Measurements from ENCODE around the gene PPP1R16B. TPM values are rescaled to one million over a fixed set of nuclear protein-coding genes. Genes with fewer than 3 reads are reported as not detected.

The PPP1R16B gene
- total RNA-seq, 1 donor: 0.09 TPM

DNA sequence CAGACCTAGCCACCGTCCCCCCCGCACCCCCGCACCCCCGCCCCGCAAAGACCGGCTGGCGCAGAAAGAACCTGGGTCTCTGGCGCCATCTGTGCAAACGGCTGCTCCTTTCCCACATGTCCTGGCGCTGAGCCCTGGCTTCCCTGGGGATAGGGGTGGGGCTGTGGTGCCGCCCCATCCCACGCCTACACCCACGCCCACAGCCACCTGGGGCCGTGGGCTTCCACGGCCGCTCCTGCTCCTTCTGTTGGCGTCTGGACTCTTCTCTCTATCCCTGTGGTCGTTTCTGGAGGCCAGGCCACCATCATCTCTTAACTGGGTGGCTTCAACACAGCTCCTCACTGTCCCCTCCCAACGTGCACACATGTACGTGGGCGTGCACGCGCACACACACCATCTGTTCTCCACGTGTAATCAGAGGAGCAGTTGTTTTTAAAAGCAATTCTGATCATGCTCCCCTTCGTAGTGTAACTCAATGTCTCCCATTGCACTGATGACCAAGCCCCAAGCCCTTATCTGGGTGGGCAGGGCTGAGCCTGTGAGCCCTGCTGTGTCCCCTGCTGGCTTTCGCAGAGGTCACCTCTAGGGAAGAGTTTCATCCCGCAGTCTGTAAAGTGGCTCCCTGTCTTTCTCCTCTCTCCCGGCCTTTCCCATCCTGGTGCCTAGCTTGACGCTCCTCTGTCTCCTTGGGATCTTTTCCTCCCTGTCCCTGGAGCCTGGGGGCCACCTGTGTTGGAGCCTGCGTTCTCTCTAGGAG, 88.8 kb downstream of the PPP1R16B start:
- DNase-seq (ENCODE audit: low read depth): no peak
- TF ChIP-seq CTCF (IDR thresholded peaks at IDR 0.05; ENCODE audit: insufficient read depth, low read length): no peak
- H3K4me3 ChIP-seq (ENCODE audit: low read depth, low read length): no peak overlapping the region

DNA sequence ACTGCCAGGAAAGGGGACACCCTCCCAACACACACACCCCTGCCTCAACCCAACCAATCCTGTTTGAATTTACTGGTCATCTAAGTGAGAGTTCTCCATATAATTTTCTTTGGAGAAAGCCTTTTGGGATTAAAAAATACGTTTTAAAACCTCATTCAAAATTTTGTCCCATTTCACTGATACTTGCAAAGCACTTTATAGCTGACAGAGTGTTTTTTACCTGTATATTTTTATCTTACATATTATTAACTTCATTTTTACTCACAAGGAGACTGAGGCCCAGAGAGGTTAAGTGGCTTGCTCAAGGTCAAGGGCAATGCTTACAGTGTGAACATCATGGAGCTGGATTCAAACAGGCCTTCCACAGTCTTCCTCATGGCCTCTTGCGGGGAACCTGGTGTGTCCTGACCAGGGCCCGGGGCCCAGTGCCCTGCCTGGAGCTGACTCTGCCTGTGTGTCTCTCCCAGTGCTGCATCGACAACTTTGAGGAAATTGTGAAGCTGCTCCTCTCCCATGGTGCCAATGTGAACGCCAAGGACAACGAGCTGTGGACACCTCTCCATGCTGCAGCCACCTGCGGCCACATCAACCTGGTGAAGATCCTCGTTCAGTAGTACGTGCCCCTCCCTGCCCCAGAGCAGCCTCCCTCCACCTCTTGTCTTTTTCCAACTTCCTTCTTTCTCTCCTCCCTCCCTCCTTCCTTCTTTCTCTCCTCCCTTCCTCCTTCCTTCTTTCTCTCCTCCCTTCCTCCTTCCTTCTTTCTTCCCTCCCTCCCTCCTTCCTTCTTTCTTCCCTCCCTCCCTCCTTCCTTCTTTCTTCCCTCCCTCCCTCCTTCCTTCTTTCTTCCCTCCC, 89.8 kb downstream of the PPP1R16B start:
- no peak overlapping the region for H3K4me3 ChIP-seq (ENCODE audit: low read depth, low read length)
- TF ChIP-seq CTCF (IDR thresholded peaks at IDR 0.05; ENCODE audit: insufficient read depth, low read length): no peak
- DNase-seq (ENCODE audit: low read depth): no peak

DNA sequence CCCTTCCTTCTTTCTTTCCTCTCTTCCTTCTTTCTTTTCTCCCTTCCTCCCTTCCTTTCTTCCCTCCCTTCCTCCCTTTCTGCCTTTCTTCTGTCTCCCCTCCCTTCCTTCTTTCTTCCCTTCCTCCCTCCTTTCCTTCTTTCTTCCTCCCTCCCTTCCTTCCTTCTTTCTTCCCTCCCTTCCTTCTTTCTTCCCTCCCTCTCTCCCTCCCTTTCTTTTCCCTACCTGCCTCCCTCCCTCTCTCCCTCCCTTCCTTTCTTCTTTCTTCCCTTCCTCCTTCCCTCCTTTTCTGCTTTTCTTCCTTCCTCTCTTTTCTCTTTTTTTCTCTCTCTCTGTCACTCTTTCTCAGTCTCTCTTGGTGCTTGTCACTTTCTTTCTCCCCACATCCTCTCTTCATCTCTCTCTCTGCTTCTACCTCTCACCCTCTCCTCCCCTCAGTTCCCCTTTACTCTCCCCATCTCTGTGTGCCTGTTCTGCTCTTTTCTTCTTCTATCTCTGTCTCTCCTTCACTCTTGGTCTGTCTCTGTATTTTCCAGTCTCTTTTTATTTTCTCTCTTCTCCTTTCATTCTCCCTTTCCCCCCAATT, 90.6 kb downstream of the PPP1R16B start:
- no peak overlapping the region for H3K4me3 ChIP-seq (ENCODE audit: low read depth, low read length)
- DNase-seq (ENCODE audit: low read depth): no peak
- no peak for TF ChIP-seq CTCF (IDR thresholded peaks at IDR 0.05; ENCODE audit: insufficient read depth, low read length)

DNA sequence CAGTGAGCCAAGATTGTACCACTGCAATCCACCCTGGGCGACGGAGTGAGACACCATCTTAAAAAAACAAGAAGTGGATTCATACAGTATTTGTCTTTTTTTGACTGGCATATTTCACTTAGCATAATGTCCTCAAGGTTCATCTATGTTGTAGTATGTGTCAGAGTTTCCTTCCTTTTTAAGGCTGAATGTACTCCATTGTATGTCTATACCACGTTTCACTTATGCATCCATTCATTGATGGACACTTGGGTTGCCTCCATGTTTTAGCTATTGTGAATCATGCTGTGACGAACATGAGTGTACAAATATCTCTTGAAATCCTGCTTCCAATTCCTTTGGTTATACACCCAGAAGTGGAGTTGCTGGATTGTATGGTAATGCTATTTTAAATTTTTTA, 91.8 kb downstream of the PPP1R16B start:
- H3K4me3 ChIP-seq (ENCODE audit: low read depth, low read length): no peak overlapping the region
- no peak for TF ChIP-seq CTCF (IDR thresholded peaks at IDR 0.05; ENCODE audit: insufficient read depth, low read length)
- DNase-seq (ENCODE audit: low read depth): no peak

DNA sequence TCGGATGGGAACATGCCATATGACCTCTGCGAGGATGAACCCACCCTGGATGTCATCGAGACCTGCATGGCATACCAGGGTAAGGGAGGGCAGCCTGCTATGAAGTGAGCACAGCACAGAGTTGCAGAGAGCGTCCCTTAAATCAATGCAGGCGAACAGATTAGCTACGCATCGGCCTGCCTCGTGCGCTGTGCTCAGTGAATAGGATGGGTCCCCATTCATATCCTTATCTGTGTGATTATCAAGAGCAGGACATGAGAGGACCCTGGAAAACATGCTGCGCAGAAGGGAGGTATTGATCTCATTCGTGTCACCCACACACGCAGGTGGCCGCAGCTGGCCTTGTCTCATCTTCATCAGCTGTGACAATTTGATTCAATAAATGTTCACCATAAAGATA, 95.1 kb downstream of the PPP1R16B start:
- no peak for DNase-seq (ENCODE audit: low read depth)
- H3K4me3 ChIP-seq (ENCODE audit: low read depth, low read length): no peak overlapping the region
- TF ChIP-seq CTCF (IDR thresholded peaks at IDR 0.05; ENCODE audit: insufficient read depth, low read length): no peak

GRCh38 chr20:38902601-38903000, 97.1 kb downstream of the PPP1R16B start:
- no peak for TF ChIP-seq CTCF (IDR thresholded peaks at IDR 0.05; ENCODE audit: insufficient read depth, low read length)
- H3K4me3 ChIP-seq (ENCODE audit: low read depth, low read length): no peak overlapping the region
- DNase-seq (ENCODE audit: low read depth): no peak

Measured in fibroblast of the aortic adventitia (primary cell).